ENCODE results near the gene FBN2.

FBN2 gene

GRCh38 chr5:128353441-128354107 is 184.5 kb downstream of the FBN2 start:
- TF ChIP-seq CEBPB (IDR thresholded peaks at IDR 0.05) (no peak), EGR1 (IDR thresholded peaks at IDR 0.05) (no peak), YY1 (IDR thresholded peaks at IDR 0.05; ENCODE audit: low read depth) (no peak), NFIC (IDR thresholded peaks at IDR 0.05) (no peak)

GRCh38 chr5:128350705-128351104 is 187.3 kb downstream of the FBN2 start:
- TF ChIP-seq FOXM1 (IDR thresholded peaks at IDR 0.05; ENCODE audit: borderline replicate concordance, low read depth) (no peak), USF1 (IDR thresholded peaks at IDR 0.05) (no peak), TCF12 (IDR thresholded peaks at IDR 0.05; ENCODE audit: low read depth) (no peak), EP300 (IDR thresholded peaks at IDR 0.05; ENCODE audit: borderline replicate concordance) (no peak), NFIC (IDR thresholded peaks at IDR 0.05) (no peak), YY1 (IDR thresholded peaks at IDR 0.05; ENCODE audit: low read depth) (no peak), EGR1 (IDR thresholded peaks at IDR 0.05) (no peak), TEAD4 (IDR thresholded peaks at IDR 0.05) (no peak), RAD21 (IDR thresholded peaks at IDR 0.05; ENCODE audit: low read depth) (no peak), CEBPB (IDR thresholded peaks at IDR 0.05) (no peak), CREB1 (IDR thresholded peaks at IDR 0.05; ENCODE audit: low read depth) (no peak), REST (IDR thresholded peaks at IDR 0.05; ENCODE audit: low read depth) (no peak), ZBTB7A (IDR thresholded peaks at IDR 0.05; ENCODE audit: low read depth) (no peak), TAF1 (IDR thresholded peaks at IDR 0.05; ENCODE audit: low read depth) (no peak), MAX (IDR thresholded peaks at IDR 0.05) (no peak)

GRCh38 chr5:128349044-128349858 is 188.8 kb downstream of the FBN2 start:
- TF ChIP-seq NFIC (IDR thresholded peaks at IDR 0.05), result peak; percentile 56
- TF ChIP-seq CREB1 (IDR thresholded peaks at IDR 0.05; ENCODE audit: low read depth), result no peak

GRCh38 chr5:128346038-128346437 is 192.0 kb downstream of the FBN2 start:
- no peak for TF ChIP-seq MAX (IDR thresholded peaks at IDR 0.05)
- TF ChIP-seq USF1 (IDR thresholded peaks at IDR 0.05), result no peak

- TF ChIP-seq FOXM1 (IDR thresholded peaks at IDR 0.05; ENCODE audit: borderline replicate concordance, low read depth), result no peak
- TF ChIP-seq MAX (IDR thresholded peaks at IDR 0.05), result no peak
- no peak for TF ChIP-seq RAD21 (IDR thresholded peaks at IDR 0.05; ENCODE audit: low read depth)
Measured at GRCh38 chr5:128345247-128345646, 192.8 kb downstream of the FBN2 start.

GRCh38 chr5:128343168-128343567 is 194.9 kb downstream of the FBN2 start:
- TF ChIP-seq NFIC (IDR thresholded peaks at IDR 0.05) (no peak), RAD21 (IDR thresholded peaks at IDR 0.05; ENCODE audit: low read depth) (no peak), MAX (IDR thresholded peaks at IDR 0.05) (no peak), TCF12 (IDR thresholded peaks at IDR 0.05; ENCODE audit: low read depth) (no peak), FOXM1 (IDR thresholded peaks at IDR 0.05; ENCODE audit: borderline replicate concordance, low read depth) (no peak), ZBTB7A (IDR thresholded peaks at IDR 0.05; ENCODE audit: low read depth) (no peak), REST (IDR thresholded peaks at IDR 0.05; ENCODE audit: low read depth) (no peak), YY1 (IDR thresholded peaks at IDR 0.05; ENCODE audit: low read depth) (no peak), USF1 (IDR thresholded peaks at IDR 0.05) (no peak), TEAD4 (IDR thresholded peaks at IDR 0.05) (no peak), TAF1 (IDR thresholded peaks at IDR 0.05; ENCODE audit: low read depth) (no peak), EP300 (IDR thresholded peaks at IDR 0.05; ENCODE audit: borderline replicate concordance) (no peak)
